NB4 (cell line): ENCODE results near the gene FAU.

Experiments used
- DNase-seq: peaks from one replicate; pipeline ENCODE4 v3.0.0; 2010; ENCODE audit warnings: low read depth
- H3K4me3 ChIP-seq: one replicate; pipeline ENCODE4 v1.5.1; 2011; ENCODE audit warnings: mild to moderate bottlenecking, low read depth, low read length, moderate library complexity
- CTCF ChIP-seq: IDR thresholded peaks from one replicate; pipeline ENCODE4 v1.5.1; 2012; ENCODE audit warnings: low read depth, low read length
- MAX ChIP-seq: IDR thresholded peaks from 2 replicates; pipeline ENCODE4 v1.6.1; 2011; ENCODE audit warnings: low read depth, low read length
- MYC ChIP-seq: IDR thresholded peaks from 2 replicates; pipeline ENCODE4 v1.6.1; 2011; ENCODE audit warnings: low read depth, low read length
- POLR2A ChIP-seq: IDR thresholded peaks from 2 replicates; pipeline ENCODE4 v1.6.1; 2011; ENCODE audit warnings: mild to moderate bottlenecking; ENCODE audit not compliant: insufficient read length; ENCODE audit errors: extremely low read depth

Gene FAU

GRCh38 chr11:65130631-65131416, 8.9 kb upstream of the FAU start:
- peak; percentile 7 for DNase-seq
- H3K4me3 ChIP-seq, result no peak overlapping the region
- no peak for TF ChIP-seq CTCF
- no peak for TF ChIP-seq MYC
- TF ChIP-seq MAX, result no peak
- no peak for TF ChIP-seq POLR2A

- H3K4me3 ChIP-seq, result no peak overlapping the region
Measured at GRCh38 chr11:65129649-65130441, 7.9 kb upstream of the FAU start.

GRCh38 chr11:65128182-65129145, 6.5 kb upstream of the FAU start:
- peak; percentile 15 for DNase-seq
- H3K4me3 ChIP-seq, result no peak overlapping the region
- TF ChIP-seq MYC (no peak), CTCF (no peak), MAX (no peak), POLR2A (no peak)

More at GRCh38 chr11:65129649-65130441, 7.9 kb upstream of the FAU start:
- no peak for TF ChIP-seq POLR2A
- TF ChIP-seq CTCF, result no peak
- TF ChIP-seq MAX, result no peak
- DNase-seq, result peak; percentile 4

GRCh38 chr11:65127473-65128181, 5.7 kb upstream of the FAU start:
- no peak for TF ChIP-seq CTCF
- TF ChIP-seq MAX, result no peak
- TF ChIP-seq MYC, result no peak
- no peak for TF ChIP-seq POLR2A
- no peak overlapping the region for H3K4me3 ChIP-seq
- DNase-seq, result peak; percentile 3
